Esophagus squamous epithelium (tissue), 4 donors: Measurements from ENCODE around the gene RPL5.

ENCODE experiments used
- POLR2A ChIP-seq, 4 donors: fragments of 450-650 bp; IDR thresholded peaks; one replicate each; pipeline ENCODE4 v1.6.1; 2017; ENCODE audit warnings: antibody characterized with exemption in 4 of 4, mild to moderate bottlenecking in 4 of 4, moderate library complexity in 3 of 4
- TF ChIP-seq, protein P1 (sequence below), 6 experiments: fragments of 450-650 bp in 4 of 6; fragments of 200-600 bp in 2 of 6; sonication (generic) in 2 of 6; IDR thresholded peaks; one replicate each; pipeline ENCODE4 v1.5.1; 2016 to 2019; ENCODE audit warnings: antibody characterized with exemption in 6 of 6, mild to moderate bottlenecking in 4 of 6, moderate library complexity in 4 of 6

- TF ChIP-seq, protein P1, sequence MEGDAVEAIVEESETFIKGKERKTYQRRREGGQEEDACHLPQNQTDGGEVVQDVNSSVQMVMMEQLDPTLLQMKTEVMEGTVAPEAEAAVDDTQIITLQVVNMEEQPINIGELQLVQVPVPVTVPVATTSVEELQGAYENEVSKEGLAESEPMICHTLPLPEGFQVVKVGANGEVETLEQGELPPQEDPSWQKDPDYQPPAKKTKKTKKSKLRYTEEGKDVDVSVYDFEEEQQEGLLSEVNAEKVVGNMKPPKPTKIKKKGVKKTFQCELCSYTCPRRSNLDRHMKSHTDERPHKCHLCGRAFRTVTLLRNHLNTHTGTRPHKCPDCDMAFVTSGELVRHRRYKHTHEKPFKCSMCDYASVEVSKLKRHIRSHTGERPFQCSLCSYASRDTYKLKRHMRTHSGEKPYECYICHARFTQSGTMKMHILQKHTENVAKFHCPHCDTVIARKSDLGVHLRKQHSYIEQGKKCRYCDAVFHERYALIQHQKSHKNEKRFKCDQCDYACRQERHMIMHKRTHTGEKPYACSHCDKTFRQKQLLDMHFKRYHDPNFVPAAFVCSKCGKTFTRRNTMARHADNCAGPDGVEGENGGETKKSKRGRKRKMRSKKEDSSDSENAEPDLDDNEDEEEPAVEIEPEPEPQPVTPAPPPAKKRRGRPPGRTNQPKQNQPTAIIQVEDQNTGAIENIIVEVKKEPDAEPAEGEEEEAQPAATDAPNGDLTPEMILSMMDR (IDR thresholded peaks at IDR 0.05), result no peak
- TF ChIP-seq POLR2A (IDR thresholded peaks at IDR 0.05), result no peak
Observed at GRCh38 chr1:92808381-92808780, 23.5 kb upstream of the RPL5 start.
